BLaER1 treated with 17β-estradiol and CSF1 and Interleukin-3, amounts not matched to agents 10 nM and 100 nM (cell line): ENCODE data around the gene SORCS2.
A peak's percentile ranks its signal among the peaks of the same experiment; 100 is the strongest.
"Not testable (repeated sequence)": the region's sequence is repeated elsewhere in the genome, so short reads cannot be mapped to it uniquely, and the experiment has no call there.

Experiments used
- H3K27ac ChIP-seq, 11 experiments: shearing (Covaris generic); formaldehyde crosslinking; 2 replicates each; pipeline ENCODE4 v1.8.1; 2022
- H3K27me3 ChIP-seq, 11 experiments: shearing (Covaris generic); formaldehyde crosslinking; 2 replicates each; pipeline ENCODE4 v1.8.1; 2022
- H3K36me3 ChIP-seq, 11 experiments: shearing (Covaris generic); formaldehyde crosslinking; 2 replicates each; pipeline ENCODE4 v1.8.1; 2022
- H3K4me1 ChIP-seq, 10 experiments: shearing (Covaris generic); formaldehyde crosslinking; 2 replicates each; pipeline ENCODE4 v1.8.1; 2022
- H3K4me2 ChIP-seq, 11 experiments: shearing (Covaris generic); formaldehyde crosslinking; 2 replicates each; pipeline ENCODE4 v1.8.1; 2022
- H3K4me3 ChIP-seq, 10 experiments: shearing (Covaris generic); formaldehyde crosslinking; 2 replicates each; pipeline ENCODE4 v1.8.1; 2022
- H3K9ac ChIP-seq, 11 experiments: shearing (Covaris generic); formaldehyde crosslinking; 2 replicates each; pipeline ENCODE4 v1.8.1; 2022
- H3K9me3 ChIP-seq, 11 experiments: shearing (Covaris generic); formaldehyde crosslinking; replicated peaks in 1 of 11; 2 replicates each; pipeline ENCODE4 v1.8.1; 2022
- H4K20me1 ChIP-seq, 11 experiments: shearing (Covaris generic); formaldehyde crosslinking; 2 replicates each; pipeline ENCODE4 v1.8.1; 2022
- Cebpa-rat ChIP-seq, 11 experiments: shearing (Covaris generic); IDR thresholded peaks; 2 replicates each; pipeline ENCODE4 v1.8.1; 2022

SORCS2 gene

DNA sequence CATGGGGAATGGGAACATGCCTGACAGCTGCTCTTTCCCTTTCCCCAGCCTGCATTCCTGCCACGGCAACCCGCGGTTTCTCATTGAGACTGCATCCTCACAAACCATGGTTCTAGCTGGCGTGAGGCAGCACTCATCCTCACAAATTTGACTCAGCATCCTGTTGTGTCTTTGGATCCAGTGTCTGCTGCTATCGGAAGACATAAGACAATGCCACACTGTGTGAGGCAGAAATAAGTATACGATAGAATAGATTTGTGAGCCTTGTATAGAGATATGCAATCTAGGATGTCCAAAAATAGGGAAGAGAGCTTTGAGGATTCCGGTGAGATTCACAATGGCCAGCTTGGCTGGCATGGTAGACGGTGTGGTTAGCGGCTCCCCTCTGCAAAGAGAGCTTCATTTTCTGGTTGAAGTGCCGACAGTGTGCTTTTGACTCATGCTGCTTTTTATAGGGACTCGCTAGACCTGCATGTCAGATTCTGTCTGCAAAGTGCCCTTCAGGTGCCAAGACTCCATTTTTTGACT, 403.7 kb downstream of the SORCS2 start:
- Histone ChIP-seq H3K27me3 (no peaks in the 10 kb centered on the region), H3K9me3 (peaks cover 0 to 4% (median 0%) of the 10 kb centered on the region in 11 experiments; a peak in 1 of 22 replicates), H3K27ac (no peak overlapping the region), H4K20me1 (0 out of 22 replicates have a peak, but pooled peaks cover 0 to 3% (median 0%) of the 10 kb centered on the region in 11 experiments), H3K36me3 (no peaks in the 10 kb centered on the region), H3K4me3 (no peak overlapping the region), H3K4me1 (peaks cover 0 to 13% (median 0%) of the 10 kb centered on the region in 10 experiments; a peak in 3 of 20 replicates), H3K9ac (no peak overlapping the region), H3K4me2 (no peak overlapping the region)
- TF ChIP-seq Cebpa-rat (IDR thresholded peaks at IDR 0.05) = no peak

DNA sequence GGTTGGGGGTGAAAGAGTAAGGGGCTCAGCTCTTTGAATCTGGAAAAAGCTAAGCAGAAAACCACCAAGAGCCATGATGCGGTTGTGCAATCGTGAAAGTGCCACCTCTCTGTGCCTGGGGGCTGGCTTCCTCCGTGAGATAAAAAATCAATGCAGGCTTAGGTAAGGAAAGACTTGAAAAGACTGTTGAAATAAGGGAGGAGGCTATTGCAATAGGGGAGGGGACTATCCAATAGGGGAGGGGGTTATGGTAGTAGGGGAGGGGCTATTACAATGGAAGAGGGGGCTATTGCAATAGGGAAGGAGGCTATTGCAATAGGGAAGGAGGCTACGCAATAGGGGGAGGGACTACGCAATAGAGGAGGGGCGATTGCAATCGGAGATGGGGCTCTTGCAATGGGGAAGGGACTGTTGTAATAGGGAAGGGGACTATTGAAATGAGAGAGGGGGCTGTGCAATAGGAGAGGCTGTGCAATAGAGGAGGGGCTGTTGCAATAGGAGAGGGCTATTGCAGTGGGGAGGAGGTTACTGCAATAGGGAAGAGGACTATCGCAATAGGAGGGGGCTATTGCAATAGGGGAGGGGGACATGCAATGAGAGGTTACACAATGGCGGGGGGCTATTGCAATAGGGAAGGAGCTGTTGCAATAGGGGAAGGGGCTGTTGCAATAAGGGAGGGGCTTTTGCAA, 404.7 kb downstream of the SORCS2 start:
- Histone ChIP-seq H3K9me3 (peaks cover 2 to 8% (median 4%) of the 10 kb centered on the region in 11 experiments; a peak in 20 of 22 replicates), H3K9ac (no peak overlapping the region), H3K4me3 (no peak overlapping the region), H4K20me1 (0 out of 22 replicates have a peak, but pooled peaks cover 0 to 3% (median 0%) of the 10 kb centered on the region in 11 experiments), H3K27ac (no peak overlapping the region), H3K4me1 (peaks cover 0 to 13% (median 0%) of the 10 kb centered on the region in 10 experiments; a peak in 3 of 20 replicates), H3K4me2 (no peak overlapping the region), H3K27me3 (no peaks in the 10 kb centered on the region), H3K36me3 (no peaks in the 10 kb centered on the region)
- peak in 3 of 11 experiments; percentile 17 to 79 (median 35); a peak in 4 of 22 replicates for TF ChIP-seq Cebpa-rat (IDR thresholded peaks at IDR 0.05)

DNA sequence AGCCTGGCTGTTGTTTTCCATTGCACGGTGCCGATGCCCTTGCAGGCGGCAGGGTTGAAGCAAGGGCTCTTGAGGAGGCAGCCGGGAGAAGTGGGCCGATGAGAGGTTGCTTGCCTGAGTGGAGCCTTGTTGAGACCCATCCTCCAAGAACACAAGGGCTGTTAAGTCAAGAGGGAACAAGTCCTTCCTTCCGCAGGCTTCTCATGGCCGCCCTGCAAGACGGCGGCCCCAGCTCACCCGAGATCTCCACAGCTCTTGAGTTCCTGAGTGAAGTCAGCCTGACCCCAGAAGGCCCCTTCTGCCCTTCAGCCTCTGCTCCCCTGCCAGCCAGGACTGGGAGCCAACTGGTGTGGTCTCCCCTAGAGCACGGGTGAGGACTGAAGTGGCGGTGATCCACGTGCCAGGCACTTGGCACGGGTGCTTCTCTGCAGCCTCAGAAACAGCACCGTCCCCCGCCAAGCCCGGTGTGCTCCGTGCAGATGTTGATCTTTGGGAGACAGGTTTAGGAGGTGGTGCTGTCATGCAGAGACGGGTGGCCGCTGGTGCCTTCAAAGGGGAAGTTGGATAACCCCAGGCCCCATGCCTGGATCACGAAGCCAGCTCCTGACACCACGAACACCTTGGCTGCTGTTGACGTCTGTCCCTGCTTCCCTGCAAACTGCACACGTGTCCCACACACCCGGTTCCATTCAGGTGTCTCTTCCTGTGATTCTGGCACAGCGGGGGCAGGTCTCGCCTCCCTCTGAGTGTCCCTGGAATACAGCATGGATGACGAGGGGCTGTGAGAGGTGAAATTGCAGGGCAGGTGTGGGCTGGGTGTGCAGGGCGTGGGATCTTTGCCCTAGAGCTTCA, 406.8 kb downstream of the SORCS2 start:
- Histone ChIP-seq H3K9ac (no peak overlapping the region), H3K27me3 (no peaks in the 10 kb centered on the region), H4K20me1 (0 out of 22 replicates have a peak, but pooled peaks cover 0 to 2% (median 0%) of the 10 kb centered on the region in 11 experiments), H3K4me1 (peaks cover 0 to 13% (median 0%) of the 10 kb centered on the region in 10 experiments; a peak in 3 of 20 replicates), H3K36me3 (0 out of 22 replicates have a peak, but pooled peaks cover 0 to 5% (median 0%) of the 10 kb centered on the region in 11 experiments), H3K9me3 (peaks cover 23 to 29% (median 25%) of the 10 kb centered on the region in 11 experiments), H3K27ac (no peak overlapping the region), H3K4me2 (no peak overlapping the region), H3K4me3 (no peak overlapping the region)
- TF ChIP-seq Cebpa-rat (IDR thresholded peaks at IDR 0.05) = no peak

DNA sequence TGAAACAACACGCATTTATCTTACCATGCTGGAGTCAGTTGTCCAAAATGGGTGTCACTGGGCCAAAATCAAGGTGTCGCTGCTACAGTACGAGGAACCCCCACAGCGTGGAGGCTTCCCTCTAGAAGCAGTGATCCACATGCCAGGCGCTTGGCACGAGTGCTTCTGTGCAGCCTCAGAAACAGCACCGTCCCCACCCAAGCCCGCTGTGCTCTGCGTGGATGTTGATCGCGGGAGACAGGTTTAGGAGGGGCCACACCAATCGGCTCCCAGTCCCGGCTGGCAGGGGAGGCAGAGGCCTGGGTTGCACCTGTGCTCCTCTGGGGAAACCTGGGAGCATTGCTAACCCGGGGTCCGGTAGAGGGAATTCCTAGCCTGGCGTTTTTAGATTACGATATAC, 407.9 kb downstream of the SORCS2 start:
- no peak for TF ChIP-seq Cebpa-rat (IDR thresholded peaks at IDR 0.05)
- Histone ChIP-seq H3K4me2 (no peak overlapping the region), H3K4me1 (peaks cover 0 to 7% (median 0%) of the 10 kb centered on the region in 10 experiments; a peak in 2 of 20 replicates), H3K36me3 (0 out of 22 replicates have a peak, but pooled peaks cover 0 to 9% (median 0%) of the 10 kb centered on the region in 11 experiments), H3K4me3 (no peak overlapping the region), H3K9ac (no peak overlapping the region), H4K20me1 (no peaks in the 10 kb centered on the region), H3K9me3 (peaks cover 28 to 40% (median 34%) of the 10 kb centered on the region in 11 experiments), H3K27ac (no peak overlapping the region), H3K27me3 (no peaks in the 10 kb centered on the region)

DNA sequence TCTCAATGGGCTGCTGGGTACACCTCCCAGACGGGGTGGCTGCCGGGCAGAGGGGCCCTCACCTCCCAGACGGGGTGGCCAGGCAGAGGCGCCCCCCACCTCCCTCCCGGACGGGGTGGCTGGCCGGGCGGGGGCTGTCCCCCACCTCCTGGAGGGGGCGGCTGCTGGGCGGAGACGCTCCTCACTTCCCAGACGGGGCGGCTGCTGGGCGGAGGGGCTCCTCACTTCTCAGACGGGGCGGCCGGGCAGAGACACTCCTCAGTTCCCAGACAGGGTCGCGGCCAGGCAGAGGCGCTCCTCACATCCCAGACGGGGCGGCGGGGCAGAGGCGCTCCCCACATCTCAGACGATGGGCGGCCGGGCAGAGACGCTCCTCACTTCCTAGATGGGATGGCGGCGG, 409.8 kb downstream of the SORCS2 start:
- not testable (repeated sequence) for H3K36me3 ChIP-seq, H3K4me2 ChIP-seq, H3K4me1 ChIP-seq, H3K4me3 ChIP-seq, H4K20me1 ChIP-seq, H3K27me3 ChIP-seq, H3K27ac ChIP-seq, H3K9ac ChIP-seq
- H3K9me3 ChIP-seq = peaks cover 28 to 42% (median 37%) of the 10 kb centered on the region in 11 experiments

DNA sequence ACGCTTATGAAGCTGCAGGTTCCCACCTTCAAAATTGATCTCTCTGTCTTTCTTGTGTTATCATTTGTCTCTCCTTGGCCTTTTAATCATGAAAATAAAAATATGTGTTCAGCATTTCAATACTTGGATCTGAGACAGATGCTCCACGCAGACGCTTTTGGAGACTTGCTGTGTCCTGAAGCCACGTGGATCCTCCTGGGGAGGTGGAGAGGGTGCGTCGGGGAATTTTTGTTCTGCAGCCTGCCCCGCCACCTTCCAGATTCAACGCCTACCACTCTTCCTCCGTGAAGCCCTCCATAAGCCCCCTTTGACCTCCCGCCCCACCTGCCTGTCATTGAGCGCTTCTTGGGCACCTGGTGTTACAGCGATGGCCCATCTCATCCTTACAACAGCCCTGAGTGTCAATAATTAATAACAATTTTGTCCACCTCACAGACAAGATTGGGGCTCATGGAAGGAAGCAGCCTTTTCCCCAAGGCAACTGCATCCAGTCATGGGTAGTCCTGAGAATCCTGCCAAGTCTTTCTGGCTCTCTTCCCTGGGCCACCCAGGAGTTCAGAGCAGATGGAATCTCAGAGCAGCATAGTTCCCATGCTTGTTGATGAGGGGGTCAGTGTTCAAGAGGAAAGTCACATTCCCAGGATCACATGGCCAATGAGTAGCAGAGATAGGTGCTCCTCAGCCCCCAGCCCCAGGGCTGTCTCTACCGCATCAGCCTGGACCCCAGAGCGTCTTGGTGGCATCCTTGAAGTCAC, 415.0 kb downstream of the SORCS2 start:
- Histone ChIP-seq H3K36me3 (0 out of 22 replicates have a peak, but pooled peaks cover 0 to 9% (median 0%) of the 10 kb centered on the region in 11 experiments), H3K27me3 (no peaks in the 10 kb centered on the region), H3K9me3 (peaks cover 21 to 34% (median 30%) of the 10 kb centered on the region in 11 experiments), H3K9ac (peak overlapping the region in 1 of 11 experiments; percentile 10; a peak in 1 of 22 replicates), H3K4me1 (peaks cover 8 to 24% (median 17%) of the 10 kb centered on the region in 10 experiments), H3K4me3 (no peak overlapping the region), H3K4me2 (peak overlapping the region in 8 of 11 experiments; percentile 48 to 72 (median 69); a peak in 16 of 22 replicates), H4K20me1 (no peaks in the 10 kb centered on the region), H3K27ac (peak overlapping the region in 7 of 11 experiments; percentile 18 to 76 (median 61); a peak in 10 of 22 replicates)
- TF ChIP-seq Cebpa-rat (IDR thresholded peaks at IDR 0.05) = no peak

DNA sequence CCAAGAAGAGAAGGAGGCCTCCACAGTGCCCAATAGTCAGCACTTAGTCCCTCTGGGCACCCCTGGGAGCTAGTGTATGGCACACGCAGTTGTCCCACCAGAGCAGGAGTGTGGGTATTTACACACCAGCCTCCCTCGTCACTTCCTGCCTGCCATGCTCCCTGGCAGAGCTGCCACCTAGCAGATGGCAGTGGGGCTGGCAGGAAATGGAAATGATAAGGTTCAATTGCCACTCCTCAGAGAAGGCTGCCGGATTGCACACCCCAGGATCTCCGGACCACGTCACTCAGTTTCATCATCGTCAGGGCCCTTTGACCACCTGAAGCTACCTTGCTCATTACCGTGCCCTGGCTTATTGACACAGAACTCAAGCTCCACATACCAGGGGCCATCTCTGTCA, 415.7 kb downstream of the SORCS2 start:
- peak in 3 of 11 experiments; percentile 16 to 64 (median 19); a peak in 3 of 22 replicates for TF ChIP-seq Cebpa-rat (IDR thresholded peaks at IDR 0.05)
- no peak overlapping the region for H3K4me3 ChIP-seq

DNA sequence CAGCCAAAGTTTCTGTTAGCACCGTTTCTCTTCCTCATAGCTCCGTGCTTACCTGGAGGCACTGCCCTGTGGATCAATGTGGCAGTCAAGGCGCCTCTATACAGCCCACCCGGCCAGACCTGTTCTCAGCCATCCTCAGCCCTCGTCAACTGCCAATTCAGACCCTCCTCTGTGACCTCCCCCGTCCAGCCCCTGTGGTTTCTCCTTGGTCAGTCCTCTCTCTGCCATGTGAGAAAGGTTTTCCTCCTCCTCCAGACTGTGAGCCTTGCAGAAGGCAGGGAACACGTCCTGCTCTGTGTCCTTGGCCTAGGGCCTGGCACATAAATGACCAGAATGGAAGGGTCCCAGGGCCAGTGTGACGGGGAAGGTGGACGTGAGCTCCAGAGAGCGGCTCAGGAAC, 417.0 kb downstream of the SORCS2 start:
- no peak overlapping the region for H3K4me2 ChIP-seq
- H3K9ac ChIP-seq = no peak overlapping the region
- peaks cover 2 to 16% (median 10%) of the 10 kb centered on the region in 11 experiments; a peak in 19 of 22 replicates for H3K9me3 ChIP-seq
- no peaks in the 10 kb centered on the region for H3K27me3 ChIP-seq
- no peaks in the 10 kb centered on the region; a peak in 1 of 22 replicates for H4K20me1 ChIP-seq
- H3K36me3 ChIP-seq = 0 out of 22 replicates have a peak, but pooled peaks cover 0 to 4% (median 0%) of the 10 kb centered on the region in 11 experiments
- TF ChIP-seq Cebpa-rat (IDR thresholded peaks at IDR 0.05) = no peak
- peak overlapping the region in 4 of 11 experiments; percentile 20 to 76 (median 64); a peak in 3 of 22 replicates for H3K27ac ChIP-seq
- H3K4me3 ChIP-seq = no peak overlapping the region
- peaks cover 8 to 39% (median 31%) of the 10 kb centered on the region in 10 experiments for H3K4me1 ChIP-seq

More for the DNA sequence above, 415.7 kb downstream of the SORCS2 start:
- Histone ChIP-seq H4K20me1 (no peaks in the 10 kb centered on the region; a peak in 1 of 22 replicates), H3K27me3 (no peaks in the 10 kb centered on the region), H3K9ac (peak overlapping the region in 3 of 11 experiments; percentile 10 to 59 (median 27); a peak in 4 of 22 replicates), H3K4me2 (peak overlapping the region; percentile 6 to 72 (median 67); a peak in 21 of 22 replicates), H3K4me1 (peaks cover 8 to 31% (median 24%) of the 10 kb centered on the region in 10 experiments), H3K36me3 (0 out of 22 replicates have a peak, but pooled peaks cover 0 to 9% (median 0%) of the 10 kb centered on the region in 11 experiments), H3K9me3 (peaks cover 14 to 26% (median 23%) of the 10 kb centered on the region in 11 experiments), H3K27ac (peak overlapping the region in 8 of 11 experiments; percentile 18 to 76 (median 54); a peak in 13 of 22 replicates)
